Measurements from ENCODE around the gene CTSG. TPM values are rescaled to one million over a fixed set of nuclear protein-coding genes. Genes with fewer than 3 reads are reported as not detected.
"Not testable (repeated sequence)": the region's sequence is repeated elsewhere in the genome, so short reads cannot be mapped to it uniquely, and the experiment has no call there.

CTSG gene
- polyA plus RNA-seq, 1 donor = 1.6 TPM

- DNase-seq = no peak
Observed at GRCh38 chr14:24542346-24542936, 33.6 kb downstream of the CTSG start.

DNA sequence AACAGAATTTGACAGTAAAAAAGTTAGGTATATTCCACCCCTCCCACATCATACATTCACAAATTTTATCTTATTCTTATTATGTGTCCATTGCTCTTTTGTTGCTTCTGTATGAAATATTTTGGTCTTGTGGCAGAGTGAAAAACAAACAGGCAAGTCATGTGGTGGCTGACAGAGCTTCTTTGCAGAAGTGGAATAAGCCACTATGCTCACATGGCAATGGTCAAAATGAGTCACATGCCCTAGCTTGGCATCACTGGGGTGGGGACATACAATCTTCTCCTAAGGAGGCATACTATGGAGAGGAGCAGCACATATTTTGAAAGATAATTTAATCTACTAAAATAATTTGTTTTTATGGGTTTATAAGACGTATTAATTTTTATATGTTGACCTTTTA is 40.3 kb downstream of the CTSG start:
- no peak for DNase-seq

- DNase-seq = no peak
Observed at GRCh38 chr14:24534286-24534685, 41.8 kb downstream of the CTSG start.

DNA sequence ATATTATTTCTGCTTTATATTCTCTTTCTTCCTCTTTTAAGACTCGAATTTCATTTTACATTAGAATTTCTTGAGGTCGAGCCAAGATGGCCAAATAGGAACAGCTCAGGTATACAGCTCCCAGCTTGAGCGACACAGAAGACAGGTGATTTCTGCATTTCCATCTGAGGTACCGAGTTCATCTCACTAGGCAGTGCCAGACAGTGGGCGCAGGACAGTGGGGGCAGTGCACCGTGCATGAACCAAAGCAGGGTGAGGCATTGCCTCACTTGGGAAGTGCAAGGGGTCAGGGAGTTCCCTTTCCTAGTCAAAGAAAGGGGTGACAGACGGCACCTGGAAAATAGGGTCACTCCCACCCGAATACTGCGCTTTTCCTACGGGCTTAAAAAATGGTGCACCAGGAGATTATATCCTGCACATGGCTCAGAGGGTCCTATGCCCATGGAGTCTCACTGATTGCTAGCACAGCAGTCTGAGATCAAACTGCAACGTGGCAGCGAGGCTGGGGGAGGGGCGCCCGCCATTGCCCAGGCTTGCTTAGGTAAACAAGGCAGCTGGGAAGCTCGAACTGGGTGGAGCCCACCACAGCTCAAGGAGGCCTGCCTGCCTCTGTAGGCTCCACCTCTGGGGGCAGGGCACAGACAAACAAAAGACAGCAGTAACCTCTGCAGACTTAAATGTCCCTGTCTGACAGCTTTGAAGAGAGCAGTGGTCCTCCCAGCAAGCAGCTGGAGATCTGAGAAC is 50.0 kb downstream of the CTSG start:
- DNase-seq = not testable (repeated sequence)

Other genes with a start within 250 kb of the CTSG start
- gene ADCY4, start 241.2 kb downstream of the CTSG start, polyA plus RNA-seq (ENCODE audit: insufficient read length) = 17.0 TPM
- 2.1 TPM for gene RIPK3, start 236.3 kb downstream of the CTSG start, polyA plus RNA-seq (ENCODE audit: insufficient read length)
- 34.8 TPM for gene NFATC4, start 208.1 kb downstream of the CTSG start, polyA plus RNA-seq (ENCODE audit: insufficient read length)
- 25.1 TPM for gene NYNRIN, start 177.2 kb downstream of the CTSG start, polyA plus RNA-seq (ENCODE audit: insufficient read length)
- 2.6 TPM for gene CBLN3, start 146.6 kb downstream of the CTSG start, polyA plus RNA-seq (ENCODE audit: insufficient read length)
- gene KHNYN, start 146.3 kb downstream of the CTSG start, polyA plus RNA-seq (ENCODE audit: insufficient read length) = 37.8 TPM
- 62.9 TPM for gene SDR39U1, start 133.5 kb downstream of the CTSG start, polyA plus RNA-seq (ENCODE audit: insufficient read length)
- not detected for gene CMA1, start 68.0 kb downstream of the CTSG start, polyA plus RNA-seq (ENCODE audit: insufficient read length)
- 0.30 TPM for gene GZMH, start 33.4 kb upstream of the CTSG start, polyA plus RNA-seq (ENCODE audit: insufficient read length)
- not detected for gene GZMB, start 57.9 kb upstream of the CTSG start, polyA plus RNA-seq (ENCODE audit: insufficient read length)